IPS DF 4.7 (cell line): ENCODE results near the gene PRPS1.
"Not testable (repeated sequence)": the region's sequence is repeated elsewhere in the genome, so short reads cannot be mapped to it uniquely, and the experiment has no call there.

ENCODE experiments used
- DNase-seq: peaks from one replicate; pipeline ENCODE4 v3.0.0-alpha.2; 2013; ENCODE audit warnings: low spot score; ENCODE audit errors: extremely low read depth

The PRPS1 gene

DNA sequence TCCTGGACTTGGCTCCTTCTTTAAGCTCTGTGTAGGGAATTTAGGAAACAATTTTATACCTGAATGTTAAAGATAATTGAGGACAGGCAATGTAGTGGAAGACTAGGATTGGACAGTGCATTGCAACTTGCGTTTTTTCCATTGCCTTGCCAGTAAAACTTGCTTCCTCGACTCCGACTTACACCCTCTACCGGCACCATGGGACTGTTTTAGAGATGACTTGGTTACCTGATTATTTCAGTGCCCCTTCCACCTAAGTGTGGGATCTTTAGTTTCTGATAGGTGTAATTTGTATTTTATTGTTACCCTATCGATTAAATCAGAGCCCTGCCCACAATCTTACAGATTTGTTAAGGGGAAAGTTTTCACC is 1.2 kb downstream of the PRPS1 start:
- no peak for DNase-seq

DNA sequence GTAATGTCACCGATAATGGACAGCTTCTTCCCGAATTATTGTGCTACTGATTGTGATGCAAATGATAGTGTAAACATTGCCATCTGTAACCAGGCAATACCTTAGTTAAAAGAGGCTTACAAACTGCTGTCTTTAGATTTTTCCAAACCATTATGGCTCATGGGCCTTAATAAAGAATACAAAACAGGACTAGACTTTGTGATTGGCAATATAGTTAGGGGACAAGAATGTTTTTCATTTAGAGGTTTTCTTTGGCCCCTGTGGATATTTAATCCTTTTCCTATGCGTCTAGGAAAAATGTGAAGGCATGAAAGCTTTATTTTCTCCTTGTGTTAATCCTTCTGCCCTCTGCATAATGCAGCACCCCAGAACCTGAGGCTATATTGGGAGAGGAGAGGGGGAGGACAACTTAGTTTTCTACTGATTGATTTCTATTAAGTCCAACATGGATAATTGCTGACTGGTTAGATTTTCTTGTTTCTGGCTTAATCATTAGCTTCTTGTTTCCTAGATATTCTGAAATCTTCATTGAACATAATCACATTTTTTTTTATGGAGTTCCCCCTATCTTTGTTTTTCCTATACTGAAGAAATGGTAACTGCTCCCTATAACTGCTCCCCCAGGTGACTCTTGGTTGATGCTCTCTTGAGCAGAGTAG is 1.9 kb downstream of the PRPS1 start:
- no peak for DNase-seq

DNA sequence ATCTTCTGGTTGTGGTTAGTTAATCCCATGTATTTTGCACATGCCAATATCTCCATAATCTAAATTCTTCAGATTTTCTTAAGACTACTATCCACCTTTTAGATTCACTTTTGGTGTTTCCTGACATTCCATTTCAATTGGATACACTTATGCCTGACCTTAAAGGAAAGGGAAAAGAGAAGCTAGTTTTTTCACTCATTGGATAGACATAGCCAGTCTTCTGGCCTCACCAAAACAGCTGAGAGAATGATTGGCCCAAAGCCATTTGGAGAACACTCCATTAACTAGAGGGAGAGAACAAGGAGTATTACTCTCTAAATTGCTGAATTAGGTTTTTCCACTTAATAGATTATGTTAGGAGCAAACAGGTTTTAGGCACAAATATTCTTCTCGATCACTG is 4.0 kb downstream of the PRPS1 start:
- DNase-seq, result no peak

DNA sequence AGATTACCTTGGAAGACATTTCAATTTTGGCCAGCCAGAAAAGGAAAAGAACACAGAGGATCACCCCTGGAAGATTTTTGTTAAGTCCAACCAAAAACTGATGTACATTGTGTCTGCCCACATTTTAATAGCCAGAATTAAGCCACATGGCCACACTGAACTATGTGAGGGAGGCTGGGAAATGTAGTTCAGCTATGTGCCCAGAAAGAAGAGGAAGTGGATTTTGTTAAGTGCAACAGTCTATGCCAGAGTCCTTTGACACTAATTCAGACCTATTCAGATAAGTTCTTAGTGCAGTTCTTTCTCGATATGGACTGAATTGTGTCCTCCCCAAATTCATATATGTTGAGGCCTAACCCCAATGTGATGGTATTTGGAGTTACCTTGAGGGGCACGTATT is 18.4 kb downstream of the PRPS1 start:
- DNase-seq, result no peak

DNA sequence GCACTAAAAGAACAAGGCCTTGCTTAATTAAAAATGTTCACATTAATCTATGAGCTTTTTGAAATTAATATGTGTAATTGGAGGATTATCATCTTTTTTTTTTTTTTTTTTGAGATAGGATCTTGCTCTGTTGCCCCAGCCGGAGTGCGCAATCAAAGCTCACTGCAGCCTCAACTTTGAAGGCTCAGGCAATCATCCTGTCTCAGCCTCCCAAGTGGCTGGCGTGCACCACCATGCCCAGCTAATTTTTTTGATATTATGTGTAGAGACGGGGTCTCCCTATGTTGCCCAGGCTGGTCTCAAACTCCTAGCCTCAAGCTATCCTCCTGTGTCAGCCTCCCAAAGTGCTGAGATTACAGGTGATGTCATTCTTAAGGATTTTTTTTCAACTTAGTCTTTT is 20.0 kb downstream of the PRPS1 start:
- DNase-seq, result no peak

DNA sequence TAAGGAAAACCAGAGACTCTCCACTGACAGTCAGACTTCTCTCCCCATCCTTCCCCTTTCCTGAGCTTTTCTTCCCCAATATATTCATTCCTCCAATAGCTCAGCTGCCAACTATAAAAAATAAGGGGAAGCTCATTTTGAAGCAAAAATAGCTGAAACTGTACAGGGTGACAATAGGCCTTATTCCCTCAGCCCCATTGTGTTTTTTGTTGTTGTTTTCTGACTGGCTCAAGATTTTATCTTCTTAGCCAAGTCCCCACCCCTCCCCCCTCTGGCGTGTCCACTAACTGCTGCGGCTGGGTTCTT is 26.2 kb downstream of the PRPS1 start:
- DNase-seq, result no peak

DNA sequence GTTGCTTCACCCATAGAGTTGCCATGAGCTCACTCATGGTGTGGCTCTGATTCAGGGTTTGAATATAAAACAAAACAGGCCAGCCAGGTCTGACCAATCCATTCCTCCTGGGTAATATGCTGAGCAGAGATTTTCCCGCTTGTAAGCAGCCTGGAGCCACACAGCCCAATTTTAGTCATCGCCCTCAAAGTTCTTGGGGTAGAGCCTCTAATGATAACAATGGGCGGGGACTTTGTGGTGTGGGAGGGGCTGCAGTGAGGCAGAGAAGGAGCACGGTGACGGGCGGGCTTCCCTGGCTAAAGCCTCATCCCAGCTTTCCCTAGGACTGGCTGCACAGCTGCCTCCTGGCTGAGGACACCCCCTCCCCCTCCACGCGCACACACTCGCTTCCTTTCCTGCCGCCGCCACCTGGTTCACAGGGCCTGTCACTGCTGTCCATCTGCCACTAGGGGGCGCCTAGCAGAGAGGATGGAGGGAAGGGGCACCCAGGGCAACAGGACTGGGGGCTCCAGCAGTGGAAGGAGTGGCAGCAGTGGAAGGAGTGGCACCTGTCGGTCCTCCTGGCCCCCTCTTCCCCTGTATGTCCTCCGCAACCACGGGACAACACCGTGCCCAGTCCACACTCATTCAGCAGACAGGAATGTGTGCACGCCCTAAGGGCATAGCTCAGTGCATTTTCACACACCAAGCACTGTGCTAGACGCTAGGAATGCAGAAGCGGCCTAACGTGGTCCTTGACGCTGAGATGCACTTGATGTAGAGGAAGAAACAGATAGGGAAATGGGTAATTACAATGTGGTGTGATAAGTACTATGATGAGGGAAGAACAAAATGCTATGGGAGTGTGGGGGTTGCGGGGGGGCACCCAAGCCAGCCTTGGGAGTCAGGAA is 26.8 kb downstream of the PRPS1 start:
- DNase-seq, result no peak

DNA sequence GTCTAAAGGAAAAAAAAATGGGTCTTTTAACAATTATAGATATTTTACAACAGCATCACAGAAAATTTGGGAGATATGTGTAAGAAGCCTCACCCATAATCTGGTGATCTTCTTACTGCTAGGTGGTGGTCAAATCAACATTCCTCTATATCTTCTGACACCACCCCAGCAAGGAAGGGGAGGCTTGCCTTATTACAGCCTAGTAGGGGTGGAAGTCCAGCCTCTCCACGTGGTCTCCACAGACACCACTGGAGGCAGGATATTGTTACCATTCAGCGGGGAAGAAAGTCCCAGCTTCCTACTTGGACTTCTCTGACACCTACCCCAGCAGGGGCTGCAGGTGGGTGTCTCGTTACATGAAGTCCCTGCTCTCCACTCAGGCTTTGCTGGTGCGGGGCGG is 28.7 kb downstream of the PRPS1 start:
- no peak for DNase-seq

DNA sequence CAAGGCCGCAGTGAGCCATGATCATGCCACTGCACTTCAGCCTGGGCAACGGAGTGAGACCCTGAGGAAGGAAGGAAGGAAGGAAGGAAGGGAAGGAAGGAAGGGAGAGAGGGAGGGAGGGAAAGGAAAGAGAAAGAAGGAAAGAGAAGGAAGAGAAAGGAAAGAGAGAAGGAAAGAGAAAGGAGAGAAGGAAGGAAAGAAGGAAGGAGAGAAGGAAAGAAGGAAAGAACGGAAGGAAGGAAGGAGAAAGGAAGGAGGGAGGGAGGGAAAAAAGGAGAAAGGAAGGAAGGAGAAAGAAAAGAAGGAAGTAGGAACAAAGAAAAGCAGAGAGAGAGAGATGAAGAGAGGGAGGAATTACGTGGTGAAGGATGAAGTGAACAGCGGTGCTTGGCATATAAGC is 30.4 kb downstream of the PRPS1 start:
- no peak for DNase-seq

DNA sequence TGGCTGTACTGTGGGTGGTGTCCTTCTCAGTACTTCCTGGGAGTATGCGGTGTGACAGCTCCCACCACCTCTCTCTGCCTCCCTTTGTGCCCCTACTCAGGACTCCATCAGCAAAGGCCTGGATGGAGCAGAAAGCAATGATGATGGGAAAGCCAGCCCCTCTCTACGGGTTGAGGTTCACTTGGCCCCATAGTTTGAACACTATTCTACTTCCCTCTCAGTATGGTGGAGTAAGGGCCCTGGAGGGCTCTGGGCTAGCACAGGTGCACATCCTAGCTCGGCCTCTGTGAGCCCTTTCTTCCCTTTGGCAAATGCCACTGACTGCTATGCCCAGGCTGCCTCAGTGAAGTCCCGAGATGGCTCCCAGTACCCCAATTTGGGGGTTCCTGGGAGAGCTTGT is 31.0 kb downstream of the PRPS1 start:
- no peak for DNase-seq

DNA sequence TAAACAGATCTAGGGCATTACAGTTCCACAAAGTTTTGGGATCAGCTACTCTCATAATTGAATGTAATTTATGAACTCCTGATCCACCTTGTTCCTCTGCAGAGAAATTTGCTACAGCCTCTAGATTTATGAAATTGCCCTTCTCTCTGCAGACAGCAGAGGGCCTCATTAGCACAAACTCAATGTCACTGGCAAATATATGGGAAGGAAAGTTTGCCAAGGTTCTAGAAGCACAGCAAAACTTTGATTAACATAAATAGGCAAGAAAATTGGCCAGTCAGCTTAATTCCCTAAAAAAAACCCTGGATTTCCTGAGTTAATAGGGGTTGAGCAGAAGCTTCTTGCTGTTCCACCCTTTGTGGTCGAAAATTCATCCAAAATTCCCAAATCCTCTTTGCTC is 31.5 kb downstream of the PRPS1 start:
- DNase-seq, result no peak

DNA sequence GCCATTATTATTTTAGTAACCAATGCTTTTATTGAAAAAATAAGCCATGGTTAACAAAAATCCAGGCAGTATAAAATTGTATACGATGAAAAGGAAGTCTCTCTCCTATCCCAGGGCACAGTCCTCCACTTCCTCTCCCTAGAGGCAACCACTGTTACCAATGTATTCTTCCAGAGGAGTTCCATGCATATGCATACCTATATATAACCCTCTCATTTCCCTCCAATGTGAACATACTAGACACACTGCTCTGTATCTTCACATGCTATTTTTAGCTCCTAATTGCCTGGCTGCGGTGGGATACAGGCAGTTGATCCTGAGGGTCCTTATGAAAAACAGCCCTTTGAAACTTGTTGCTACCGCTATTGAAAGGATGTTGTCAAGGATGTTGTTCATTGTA is 33.8 kb downstream of the PRPS1 start:
- no peak for DNase-seq

DNA sequence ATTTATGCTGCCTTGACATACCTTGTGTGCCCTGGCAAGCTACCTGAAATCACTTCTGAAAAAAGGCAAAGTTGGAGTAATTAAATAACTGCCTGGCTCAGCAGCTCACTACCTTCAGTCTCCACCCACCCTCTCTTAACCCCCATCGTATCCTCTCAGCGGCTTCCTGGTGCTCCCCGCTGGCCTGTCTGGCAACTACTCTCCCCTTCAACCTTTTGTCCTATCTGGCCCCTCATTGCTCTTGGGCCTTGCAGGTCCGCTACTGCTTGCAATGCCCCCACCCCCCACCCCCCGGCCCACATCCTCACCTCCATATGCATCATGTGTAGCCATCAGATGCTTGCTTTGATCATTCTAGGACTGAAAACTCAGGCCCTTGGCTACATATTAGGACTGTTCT is 34.5 kb downstream of the PRPS1 start:
- DNase-seq, result no peak

DNA sequence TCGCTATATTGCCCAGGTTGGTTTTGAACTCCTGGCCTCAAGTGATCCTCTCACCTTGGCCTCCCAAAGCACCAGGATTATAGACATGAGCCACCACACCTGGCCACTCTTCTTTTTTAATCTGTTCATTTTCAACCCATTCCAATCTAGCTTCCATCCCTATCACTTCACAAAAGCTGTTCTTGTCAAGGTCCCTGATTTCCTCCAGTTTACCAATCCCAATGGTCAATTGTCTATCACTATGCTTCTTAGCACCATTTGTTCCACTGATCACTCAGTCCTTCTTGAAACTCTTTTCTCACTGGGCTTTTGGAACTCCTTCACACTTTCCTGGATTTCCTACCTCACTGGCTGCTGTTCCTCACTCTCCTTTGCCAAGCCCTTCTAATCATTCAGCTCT is 38.6 kb downstream of the PRPS1 start:
- DNase-seq, result no peak

DNA sequence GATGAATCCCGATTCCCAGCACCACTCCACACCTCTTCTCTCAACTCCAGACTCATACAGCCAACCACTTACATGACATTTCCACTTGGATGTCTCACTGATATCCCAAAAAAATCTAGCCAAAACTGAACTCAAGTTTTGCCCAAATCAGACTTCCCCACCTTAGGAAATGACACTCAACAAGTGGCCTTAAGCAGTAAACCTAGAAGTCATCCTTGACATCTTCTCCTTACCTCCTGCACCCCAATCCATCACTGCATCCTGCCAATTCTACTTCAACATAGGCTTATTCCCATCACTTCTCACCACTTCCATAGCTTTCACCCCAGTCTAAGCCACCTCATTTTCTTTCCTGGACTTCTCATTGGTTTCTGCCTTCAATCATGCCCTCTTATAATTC is 39.1 kb downstream of the PRPS1 start:
- no peak for DNase-seq

DNA sequence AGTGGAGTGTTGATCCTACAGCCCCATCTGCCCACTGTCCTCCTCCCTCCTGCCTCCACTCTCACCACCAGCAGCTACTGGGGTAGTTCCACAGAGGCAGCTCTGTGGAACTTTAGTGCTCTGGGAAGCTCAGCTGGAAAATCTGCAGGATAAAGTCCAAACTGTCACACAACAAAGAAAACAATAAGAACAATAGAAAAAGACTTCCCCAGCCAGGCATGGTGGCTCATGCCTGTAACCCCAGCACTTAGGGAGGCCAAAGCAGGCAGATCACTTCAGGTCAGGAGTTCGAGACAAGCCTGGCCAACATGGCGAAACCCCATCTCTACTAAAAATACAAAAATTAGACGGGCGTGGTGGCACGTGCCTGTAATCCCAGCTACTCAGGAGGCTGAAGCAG is 40.4 kb downstream of the PRPS1 start:
- DNase-seq, result not testable (repeated sequence)

DNA sequence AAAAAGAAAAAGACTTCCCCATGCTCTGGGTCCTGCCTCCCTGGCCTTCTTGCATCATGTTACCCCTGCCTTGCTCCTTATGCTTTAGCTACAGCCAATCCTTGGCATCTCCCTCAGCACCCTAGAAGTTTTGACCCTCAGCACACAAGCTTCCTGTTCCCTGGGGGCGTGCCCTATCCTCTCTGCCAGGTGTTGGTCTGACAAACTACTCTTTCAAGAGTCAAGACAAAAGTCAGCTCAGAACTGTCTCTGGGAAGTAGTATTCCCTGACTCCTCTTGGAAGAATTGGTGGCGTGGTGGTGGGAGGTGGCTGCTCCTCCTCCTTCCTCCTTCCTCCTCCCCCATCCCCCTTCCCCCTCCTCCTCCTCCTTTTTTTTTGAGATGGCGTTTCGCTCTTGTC is 41.0 kb downstream of the PRPS1 start:
- no peak for DNase-seq

DNA sequence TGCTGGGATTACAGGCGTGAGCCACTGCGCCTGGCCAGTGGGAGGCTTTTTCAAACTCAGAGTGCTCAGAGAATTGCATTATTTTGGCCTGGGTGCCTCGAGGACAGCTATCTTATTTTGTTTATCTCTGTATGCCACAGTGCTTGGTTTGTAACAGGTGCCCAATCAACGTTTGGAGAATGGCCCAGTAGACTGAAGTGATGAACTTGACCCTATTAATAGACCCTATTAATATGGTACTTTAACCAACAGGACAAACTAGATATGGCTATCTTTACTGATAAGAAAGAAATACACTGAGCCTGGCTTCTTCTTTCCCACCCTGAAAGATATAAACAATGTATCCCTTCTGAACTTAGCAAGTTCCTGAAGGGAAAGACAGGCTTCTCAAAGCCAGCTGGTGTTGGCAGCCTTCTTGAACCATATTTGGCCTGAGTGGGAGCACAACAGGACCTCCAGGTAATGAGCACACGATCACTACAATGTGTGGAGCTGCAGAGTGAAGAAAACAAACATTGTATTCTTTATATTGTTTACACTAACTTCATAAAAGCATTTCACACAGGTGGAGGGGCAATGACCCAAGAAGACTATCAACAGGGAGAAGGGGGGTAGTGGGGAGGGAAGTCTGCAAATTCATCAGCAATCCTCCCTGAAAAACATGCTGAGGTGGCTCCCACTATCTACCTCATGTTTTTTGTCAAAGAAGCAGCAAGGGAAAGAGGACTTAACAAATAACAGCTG is 41.7 kb downstream of the PRPS1 start:
- DNase-seq, result no peak

DNA sequence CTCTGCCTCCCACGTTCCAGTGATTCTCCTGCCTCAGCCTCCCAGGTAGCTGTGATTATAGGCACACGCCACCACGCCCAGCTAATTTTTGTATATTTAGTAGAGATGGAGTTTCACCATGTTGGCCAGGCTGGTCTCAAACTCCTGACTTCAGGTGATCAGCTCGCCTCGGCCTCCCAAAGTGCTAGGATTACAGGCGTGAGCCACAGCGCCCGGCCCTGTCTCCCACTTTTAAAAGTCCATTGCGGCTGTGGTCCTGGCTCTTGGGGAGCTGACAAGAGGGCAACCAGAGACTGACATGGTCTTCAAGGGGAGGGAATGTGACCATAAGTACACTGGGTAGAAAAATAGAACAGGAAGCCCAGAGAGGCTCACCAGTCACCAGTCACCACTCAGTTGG is 42.9 kb downstream of the PRPS1 start:
- not testable (repeated sequence) for DNase-seq

DNA sequence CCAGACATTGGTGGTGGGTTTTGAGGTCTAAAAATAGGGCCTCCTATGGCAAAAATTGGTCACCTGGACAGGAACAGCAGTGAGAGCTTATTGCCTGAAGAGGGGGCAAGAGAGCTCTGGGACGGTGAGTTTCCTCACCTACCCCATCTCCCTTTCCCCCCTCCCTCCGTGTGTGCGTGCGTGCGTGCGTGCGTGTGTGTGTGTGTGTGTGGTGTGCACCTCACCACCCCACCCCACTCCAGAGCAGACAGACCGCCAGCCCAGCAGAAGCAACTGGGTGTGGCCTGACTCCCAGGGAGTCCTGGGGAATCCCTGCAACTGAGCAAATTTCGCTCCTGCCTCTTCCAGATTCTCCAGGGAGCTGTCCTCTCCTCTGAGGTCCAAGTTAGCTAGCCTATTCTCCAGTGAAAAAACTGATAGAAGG is 44.7 kb downstream of the PRPS1 start:
- no peak for DNase-seq

DNA sequence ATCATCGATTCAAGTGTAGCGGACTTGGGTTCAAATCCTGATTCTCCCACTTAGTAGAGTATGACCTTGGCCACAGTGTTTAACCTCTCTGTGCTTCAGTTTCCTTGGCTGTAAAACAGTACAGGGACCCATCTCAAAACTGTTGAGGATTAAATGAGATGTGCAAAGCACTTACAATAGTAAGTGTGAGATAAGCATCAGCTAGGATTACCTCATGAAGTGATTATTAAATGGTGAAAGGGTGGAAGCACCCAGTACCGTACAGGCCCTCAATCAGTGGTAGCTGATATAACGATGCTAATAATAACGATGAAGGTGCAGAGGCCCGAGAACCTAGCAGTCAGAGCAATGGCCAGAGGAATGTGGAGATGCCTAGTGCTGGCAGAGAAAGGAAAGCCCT is 45.1 kb downstream of the PRPS1 start:
- DNase-seq, result no peak

DNA sequence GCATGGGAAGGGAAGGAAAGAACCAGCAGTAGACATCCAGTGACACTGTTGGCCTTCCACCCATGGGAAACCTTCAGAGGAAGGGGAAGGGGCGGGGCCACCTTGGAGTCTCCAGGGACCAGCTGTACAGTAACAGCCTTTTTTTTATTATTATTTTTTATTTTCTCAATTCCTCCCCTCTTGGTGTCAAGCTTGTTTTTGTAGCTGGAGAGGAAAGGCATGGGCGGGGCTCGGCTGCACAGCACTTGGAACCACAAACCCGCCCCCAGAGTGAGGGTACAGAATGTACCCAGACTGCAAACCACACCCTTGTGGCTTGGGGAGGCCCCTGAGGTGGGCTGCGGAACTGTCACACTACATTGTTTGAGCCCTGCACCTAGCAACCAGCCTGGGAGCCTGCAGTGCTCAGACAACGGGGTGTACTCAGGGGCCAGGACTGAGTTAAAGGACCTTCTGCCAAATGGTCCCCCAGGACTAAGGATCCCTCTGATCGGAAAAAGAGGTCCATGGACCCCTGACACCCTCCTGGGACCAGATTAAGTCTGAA is 45.7 kb downstream of the PRPS1 start:
- DNase-seq, result no peak
